ENCODE data around the gene PDX1. TPM values are rescaled to one million over a fixed set of nuclear protein-coding genes. Genes with fewer than 3 reads are reported as not detected.

Gene PDX1
- total and polyA plus RNA-seq, 5 donors: not detected

Other genes starting within 250 kb of the PDX1 start
- not detected for gene GSX1, start 127.5 kb upstream of the PDX1 start, total RNA-seq
- not detected for gene GSX1, start 127.5 kb upstream of the PDX1 start, polyA plus RNA-seq
- gene CDX2, start 49.3 kb downstream of the PDX1 start, total RNA-seq: not detected
- gene CDX2, start 49.3 kb downstream of the PDX1 start, polyA plus RNA-seq: not detected
- not detected for gene URAD, start 68.7 kb downstream of the PDX1 start, total RNA-seq
- not detected for gene URAD, start 68.7 kb downstream of the PDX1 start, polyA plus RNA-seq
- gene FLT3, start 180.6 kb downstream of the PDX1 start, total RNA-seq: under 1 TPM in 3 of 4 donors, not detected in 1; 0.11 to 0.37 (median 0.12) TPM
- gene FLT3, start 180.6 kb downstream of the PDX1 start, polyA plus RNA-seq: 0.09 TPM
- 10 to 100 TPM; 12.4 to 14.6 (median 12.9) TPM for gene PAN3, start 218.5 kb downstream of the PDX1 start, total RNA-seq
- gene PAN3, start 218.5 kb downstream of the PDX1 start, polyA plus RNA-seq: 4.9 TPM